HG03432 (cell line): Measurements from ENCODE around the gene ZMYND8.
"Not testable (repeated sequence)": the region's sequence is repeated elsewhere in the genome, so short reads cannot be mapped to it uniquely, and the experiment has no call there.

Source experiments
- ATAC-seq: cut with Tn5 transposase; IDR thresholded peaks from one replicate; pipeline ENCODE4 v1.9.1; 2021; ENCODE audit warnings: mild to moderate bottlenecking, moderate library complexity; ENCODE audit not compliant: unreplicated experiment

Gene ZMYND8

DNA sequence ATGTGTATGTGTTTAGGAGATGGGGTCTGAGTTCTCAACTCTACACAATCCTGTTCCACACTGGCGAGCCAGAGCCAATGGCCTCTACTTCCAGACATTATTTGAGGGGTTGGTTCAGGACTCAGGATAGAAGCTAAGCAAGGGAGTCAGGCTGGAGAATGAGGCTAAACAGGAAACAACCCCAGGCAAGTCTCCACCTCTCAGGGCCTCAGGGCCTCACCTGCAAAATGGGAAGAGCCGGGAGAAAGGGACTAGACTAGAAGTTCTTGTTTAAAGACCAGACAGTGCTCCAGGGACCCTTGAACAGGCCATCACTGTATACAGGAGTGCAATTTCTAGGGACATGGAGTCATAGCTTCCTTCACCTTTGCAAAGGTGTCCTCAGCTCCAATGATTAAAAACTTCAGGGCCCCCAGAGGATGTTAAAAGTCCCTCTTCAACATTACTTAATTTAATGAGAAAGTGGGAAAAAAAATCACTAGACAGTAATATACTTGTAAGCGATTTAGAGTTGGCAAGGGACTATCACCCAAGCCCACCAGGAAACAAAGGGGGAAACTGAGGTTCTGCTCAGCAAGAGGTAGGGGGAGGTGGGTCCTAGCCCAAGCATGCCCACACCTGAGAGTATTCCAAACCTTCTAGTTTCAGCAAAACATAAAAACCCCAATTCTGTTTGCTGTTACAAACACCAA lies 41.7 kb downstream of the ZMYND8 start:
- ATAC-seq = no peak

DNA sequence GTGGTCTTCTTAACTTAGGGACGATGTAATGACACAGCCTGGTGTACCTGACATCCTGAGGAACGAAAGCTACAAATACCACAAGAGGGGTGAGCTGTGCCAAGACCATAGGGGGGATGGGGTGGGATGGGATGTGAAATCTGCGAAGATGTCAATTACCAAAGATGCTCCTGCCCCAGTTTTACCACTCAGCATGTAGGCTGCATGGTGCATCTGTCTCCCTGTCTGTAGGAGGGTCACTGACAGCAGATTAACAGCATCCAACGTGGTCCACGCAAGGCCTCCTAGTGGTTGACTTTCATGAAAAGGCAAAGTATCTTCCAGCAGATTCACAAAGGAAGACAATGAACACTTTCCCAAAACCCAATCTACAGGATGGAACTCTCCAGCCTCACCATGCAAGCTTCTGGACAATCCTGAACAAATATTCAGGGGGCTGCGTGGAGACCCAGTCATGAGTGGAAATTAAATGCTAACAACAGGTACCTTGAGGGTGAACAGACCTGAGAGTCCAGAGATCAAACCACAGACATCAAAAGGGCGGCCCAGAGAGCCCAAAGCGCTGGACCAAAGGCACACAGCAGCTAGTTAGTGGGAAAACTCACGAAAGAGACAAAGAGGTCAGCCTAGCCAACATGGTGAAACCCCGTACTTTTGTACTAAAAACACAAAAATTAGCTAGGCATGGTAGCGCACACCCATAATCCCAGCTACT lies 44.4 kb downstream of the ZMYND8 start:
- ATAC-seq = no peak

DNA sequence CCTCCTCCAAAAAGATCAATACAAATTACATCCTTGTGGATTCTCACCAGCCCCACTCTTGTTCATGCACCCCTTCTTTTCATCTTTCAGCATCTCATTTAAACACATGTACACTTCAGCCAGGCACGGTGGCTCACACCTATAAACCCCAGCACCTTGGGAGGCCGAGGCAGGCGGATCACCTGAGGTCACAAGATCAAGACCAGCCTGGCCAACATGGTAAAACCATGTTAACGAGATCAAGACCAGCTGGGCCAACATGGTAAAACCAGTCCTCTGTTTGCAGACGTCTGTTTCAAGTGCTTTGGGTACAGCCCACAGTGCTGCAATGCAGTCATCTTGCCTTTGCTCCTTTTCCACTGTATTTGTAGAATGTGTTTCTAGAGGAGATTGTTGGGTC lies 45.3 kb downstream of the ZMYND8 start:
- ATAC-seq = no peak

DNA sequence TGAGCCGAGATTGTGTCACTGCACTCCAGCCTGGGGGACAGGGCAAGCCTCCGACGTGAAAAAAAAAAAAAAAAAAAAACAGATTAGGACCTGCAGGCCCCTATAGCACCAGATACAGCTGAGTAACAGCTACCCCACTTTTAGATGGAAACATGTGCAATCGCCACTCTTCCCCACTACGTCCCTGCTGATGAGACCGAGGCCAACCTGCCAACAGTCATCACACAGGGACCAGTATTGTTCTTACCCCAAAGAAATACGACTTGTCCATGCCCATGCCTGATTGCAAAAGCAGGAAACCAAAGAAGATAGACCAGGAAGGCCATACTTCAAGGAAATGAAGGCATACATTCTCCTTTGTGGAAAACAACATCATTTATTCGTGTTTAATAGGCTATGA lies 45.8 kb downstream of the ZMYND8 start:
- ATAC-seq = no peak

DNA sequence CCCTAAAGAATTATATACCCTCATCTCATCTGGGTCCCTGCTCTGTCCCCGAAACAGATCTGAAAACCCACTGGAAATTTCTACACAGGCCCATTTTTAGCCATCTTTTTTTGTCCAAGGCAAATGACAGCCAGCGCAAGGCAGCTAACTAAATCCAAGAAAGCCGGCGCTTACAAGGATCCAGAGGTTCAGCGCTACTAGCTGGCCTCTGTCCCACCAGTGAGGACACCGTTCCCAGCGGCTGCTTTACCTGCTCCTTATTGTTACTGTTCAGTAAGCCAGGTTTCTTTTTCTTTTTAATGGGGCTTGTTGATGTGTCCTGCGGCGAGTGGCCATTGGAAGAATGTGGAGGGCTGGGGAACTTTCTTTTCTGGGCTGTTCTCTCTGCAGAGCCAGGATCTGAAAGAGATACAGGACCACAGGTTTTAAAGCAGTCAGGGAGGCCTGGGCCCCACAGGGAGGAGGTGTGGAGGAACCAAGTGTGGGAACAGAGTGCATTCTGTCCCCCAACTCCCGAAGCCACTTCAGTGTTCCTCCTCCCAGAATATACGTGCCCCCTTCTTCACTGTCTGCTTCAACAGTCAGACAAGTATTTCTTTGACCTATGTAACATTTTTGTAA lies 46.6 kb downstream of the ZMYND8 start:
- ATAC-seq = no peak

DNA sequence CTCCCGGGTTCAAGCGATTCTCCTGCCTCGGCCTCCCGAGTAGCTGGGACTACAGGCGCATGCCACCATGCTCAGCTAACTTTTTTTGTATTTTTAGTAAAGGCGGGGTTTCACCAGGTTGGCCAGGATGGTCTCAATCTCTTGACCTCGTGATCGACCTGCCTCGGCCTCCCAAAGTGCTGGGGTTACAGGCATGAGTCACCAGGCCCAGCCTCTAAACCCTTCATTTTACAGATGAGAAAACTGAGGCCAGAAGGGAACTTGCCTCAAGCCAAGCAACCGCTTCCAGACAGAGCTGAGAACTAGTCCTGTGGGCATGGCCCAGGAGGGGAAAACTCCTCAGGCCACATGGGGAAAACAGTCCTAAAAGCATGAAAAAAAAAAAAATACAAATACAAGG lies 47.1 kb downstream of the ZMYND8 start:
- no peak for ATAC-seq

DNA sequence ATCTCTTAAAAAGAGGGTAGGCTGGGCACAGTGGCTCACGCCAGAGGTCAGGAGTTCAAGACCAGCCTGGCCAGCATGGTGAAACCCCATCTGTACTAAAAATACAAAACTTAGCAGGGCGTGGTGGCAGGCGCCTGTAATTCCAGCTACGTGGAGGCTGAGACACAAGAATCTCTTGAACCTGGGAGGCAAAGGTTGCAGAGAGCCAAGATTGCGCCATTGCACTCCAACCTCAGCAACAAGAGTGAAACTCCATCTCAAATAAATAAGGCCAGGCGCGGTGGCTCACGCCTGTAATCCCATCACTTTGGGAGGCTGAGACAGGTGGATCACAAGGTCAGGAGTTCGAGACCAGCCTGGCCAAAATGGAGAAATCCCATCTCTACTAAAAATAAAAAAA lies 48.9 kb downstream of the ZMYND8 start:
- not testable (repeated sequence) for ATAC-seq

DNA sequence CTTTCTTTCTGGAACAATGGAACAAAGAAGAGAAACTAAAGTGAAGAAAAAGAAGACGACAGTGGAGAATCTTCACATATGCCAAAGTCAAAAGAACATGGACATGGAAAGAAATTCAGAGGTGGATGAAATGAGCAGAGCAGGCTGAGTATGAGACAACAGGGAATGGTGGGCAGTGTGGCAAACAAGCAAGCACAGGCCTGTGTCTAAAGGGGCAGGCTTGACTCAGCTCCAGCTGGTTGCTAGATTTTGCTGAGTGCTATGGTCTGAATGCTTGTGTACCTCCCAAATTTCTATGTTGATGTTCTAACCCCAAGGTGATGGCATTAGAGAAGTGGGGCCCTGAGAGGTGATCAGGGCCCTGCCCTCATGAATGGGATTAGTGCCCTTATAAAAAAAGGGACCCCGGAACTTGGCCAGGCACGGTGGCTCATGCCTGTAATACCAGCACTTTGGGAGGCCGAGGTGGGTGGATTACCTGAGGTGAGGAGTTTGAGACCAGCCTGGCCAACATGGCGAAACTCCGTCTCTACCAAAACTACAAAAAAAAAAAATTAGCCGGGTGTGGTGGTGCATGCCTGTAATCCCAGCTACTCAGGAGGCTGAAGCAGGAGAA lies 49.6 kb downstream of the ZMYND8 start:
- no peak for ATAC-seq

DNA sequence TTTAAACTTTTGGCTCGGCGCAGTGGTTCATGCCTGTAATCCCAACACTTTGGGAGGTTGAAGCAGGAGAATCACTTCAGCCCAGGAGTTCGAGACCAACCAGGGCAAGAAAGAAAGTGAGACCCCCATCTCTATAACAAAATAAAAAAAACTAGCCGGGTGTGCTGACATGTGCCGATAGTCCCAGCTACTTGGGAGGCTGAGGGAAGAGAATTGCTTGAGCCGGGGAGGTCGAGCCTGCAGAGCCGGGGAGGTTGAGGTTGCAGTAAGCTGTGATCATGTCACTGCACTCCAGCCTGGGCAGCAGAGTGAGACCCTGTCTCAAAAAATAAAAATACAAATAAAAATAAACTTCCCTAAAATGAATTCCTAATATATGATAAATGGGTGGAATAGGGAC lies 50.4 kb downstream of the ZMYND8 start:
- no peak for ATAC-seq

DNA sequence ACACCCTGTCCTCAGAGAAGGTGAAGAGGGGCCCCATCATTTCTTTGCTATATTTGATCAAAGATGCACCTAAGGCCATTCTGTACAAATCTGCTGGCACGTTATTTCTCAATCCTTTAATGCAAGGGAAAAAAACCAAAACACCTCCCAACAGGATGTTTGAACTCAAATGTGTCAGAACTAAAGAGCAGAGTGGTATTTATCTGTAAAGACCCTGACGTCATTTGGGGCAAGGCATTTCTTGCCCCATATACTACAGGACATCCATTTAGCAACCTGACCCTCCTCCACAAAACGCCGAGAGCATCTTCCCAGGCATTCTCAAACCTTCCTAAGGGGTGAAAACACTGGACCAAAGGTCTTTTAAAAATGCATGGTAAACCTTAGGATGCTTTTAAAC lies 50.8 kb downstream of the ZMYND8 start:
- ATAC-seq = no peak

DNA sequence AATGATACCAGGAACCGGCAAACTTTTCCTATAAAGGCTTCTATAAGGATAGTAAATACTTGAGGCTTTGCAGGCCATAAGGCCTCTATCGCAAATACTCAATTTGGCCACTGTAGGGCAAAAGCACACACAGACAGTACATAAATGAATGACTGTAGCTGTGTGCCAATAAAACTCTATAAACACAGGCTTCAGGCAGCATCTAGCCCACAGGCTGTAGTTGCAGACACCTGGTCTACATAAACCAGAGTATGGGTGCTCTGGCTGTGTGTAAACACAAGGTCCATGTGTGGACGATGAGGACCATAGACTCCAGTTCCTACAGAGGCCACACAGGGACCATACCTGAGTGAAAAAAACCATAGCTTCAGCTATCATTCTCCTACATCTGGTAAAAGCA lies 52.2 kb downstream of the ZMYND8 start:
- ATAC-seq = no peak

DNA sequence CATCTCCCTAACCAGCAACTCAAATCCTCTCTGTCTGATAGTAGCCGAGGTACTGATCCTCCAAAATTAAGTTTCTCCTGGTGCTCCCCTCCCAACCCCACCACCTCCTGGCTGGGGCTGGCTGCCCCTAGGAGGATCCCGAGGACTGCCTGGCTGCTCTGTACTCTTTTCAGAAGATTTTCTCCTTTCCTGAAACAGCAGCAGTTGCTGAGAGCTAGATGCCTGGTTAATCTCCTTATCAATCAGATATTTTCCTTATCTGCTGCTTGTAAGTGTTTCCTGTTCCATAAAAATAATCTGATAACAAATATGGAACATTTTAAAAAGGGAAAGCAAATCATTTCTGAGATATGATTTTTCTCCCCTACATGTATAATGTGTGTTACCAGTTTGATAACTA lies 52.8 kb downstream of the ZMYND8 start:
- ATAC-seq = no peak

DNA sequence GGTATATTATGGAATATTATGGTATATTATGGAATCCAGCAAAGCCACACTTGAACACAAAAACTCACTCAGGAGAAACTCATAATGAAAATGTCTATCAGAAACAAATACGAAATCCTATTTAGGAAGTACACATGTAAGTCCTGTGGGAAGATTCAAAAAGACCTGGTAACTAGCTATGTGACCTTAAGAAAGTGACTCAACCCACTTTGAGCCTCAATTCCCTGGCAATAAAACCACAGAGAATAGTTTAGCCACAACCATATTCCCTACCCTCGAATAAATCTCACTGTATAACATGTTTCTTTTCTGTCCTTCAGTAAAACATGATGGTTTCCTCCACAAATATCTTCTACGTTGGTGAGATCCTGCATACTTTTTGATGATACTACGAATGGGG lies 56.4 kb downstream of the ZMYND8 start:
- no peak for ATAC-seq

DNA sequence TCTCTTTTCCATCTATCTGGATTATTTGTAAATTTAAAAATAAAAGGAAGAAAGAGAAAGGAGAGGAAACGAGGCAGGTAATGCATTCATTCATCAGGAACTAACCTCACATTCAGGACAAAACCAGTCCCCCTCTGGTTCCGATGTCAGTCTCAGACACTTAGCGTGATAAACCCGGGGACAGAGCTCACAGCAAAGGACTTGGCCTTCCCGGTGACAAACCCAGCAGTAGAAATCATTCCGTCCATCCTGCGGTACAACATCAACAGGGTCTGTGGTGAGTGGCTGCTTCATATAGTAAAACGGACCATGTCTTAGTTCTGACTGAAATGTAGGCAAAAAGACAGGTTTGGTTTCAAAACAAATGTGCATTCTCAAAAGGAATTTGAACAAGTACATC lies 57.9 kb downstream of the ZMYND8 start:
- ATAC-seq = no peak

DNA sequence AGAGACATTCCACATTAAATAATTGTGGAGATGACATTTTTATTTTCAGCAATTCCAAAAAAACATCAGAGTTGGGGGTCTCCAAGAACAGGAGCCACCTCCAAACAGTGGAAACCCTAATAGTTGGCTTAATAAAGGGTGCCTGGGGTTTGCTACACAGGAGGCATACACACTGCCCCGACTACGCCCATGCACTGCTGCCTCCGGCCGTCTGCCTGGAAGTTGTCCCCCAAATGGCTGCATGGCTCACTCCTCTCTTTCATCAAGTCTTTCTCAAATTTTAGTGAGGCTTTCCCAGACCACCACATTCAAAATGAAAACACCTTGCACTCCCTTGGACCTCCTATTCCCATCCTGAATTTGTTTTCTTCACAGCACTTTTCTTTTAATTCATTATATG lies 58.8 kb downstream of the ZMYND8 start:
- no peak for ATAC-seq

DNA sequence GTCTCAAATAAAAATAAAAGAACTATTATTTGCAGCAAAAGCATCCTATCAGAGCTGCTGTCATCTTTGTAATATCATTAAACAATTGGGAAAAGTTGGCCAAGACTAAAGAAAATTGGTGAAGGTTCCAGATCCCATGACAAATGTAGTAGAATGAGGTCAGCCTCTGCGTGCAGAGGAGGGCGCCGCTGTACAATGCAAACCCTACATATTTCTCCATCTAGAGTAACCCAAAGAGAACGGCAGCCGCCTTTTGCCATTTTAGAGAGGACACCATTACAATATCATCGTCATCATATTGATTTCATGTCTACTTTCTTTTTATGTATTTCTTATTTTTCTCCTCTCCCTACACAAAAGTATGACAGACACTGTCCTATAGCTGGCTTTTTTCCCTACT lies 59.5 kb downstream of the ZMYND8 start:
- ATAC-seq = no peak

DNA sequence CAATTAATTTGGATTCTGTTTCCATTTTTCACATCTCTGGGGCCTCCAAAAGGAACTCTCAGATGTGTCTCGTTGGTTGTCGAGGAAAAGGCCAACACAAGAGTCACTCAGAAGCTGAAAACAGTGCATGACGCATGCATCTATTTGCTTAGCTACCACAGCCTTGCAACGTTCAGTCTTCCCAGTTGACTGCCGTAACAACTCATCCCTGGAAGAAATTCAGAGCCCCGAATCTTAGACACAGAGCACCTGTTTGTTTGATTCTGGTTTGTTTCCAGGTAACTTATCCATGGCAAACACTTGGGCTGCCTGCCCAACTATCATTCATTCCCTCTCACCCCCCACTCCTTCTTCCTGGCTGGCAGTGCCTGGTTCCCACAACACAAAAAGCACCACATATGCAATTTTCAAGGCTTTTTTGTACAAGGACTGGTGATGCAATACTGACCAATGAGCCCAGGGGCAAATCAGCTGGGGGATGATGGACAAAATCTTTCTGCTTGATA lies 60.5 kb downstream of the ZMYND8 start:
- no peak for ATAC-seq

DNA sequence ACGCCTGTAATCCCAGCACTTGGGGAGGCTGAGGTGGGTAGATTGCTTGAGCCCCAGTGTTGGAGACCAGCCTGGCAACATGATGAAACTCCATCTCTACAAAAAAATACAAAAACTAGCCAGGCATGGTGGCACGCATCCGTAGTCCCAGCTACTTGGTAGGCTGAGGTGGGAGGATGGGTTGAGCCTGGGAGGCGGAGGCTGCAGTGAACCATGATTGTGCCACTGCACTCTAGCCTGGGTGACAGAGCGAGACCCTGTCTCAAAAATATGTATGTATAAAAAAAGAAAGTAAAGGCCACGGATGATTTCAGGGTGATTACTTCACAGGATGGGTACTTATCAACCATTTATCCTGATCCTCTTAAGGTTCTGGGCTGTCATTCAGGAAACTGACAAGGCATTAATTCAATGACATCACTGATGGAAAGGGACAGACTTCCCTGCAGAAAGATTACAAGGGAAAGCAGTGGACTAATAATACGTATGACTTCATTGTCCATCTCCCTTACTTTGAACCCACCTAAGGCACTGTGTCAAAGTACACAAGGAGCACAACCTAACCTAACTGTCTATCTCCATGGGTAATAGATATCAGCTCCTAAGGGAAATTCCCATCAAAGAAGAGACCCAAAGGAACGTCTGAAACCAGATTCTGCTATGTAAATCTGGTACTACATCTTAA lies 61.2 kb downstream of the ZMYND8 start:
- no peak for ATAC-seq

DNA sequence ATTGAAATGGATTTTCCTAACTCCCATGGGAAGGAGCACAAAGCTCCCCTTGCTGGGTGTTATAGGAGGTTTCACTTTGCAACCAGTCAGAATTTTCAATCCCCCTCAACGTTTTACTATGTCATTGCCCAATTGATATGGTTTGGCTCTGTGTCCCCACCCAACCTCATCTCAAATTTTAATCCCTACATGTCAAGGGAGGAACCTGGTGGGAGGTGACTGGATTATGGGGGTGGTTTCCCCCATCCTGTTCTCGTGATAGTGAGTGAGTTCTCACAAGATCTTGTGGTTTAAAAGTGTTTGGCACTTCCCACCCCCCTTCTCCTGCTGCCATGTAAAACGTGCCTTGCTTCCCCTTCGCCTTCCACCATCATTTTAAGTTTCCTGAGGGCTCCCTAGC lies 62.9 kb downstream of the ZMYND8 start:
- no peak for ATAC-seq

DNA sequence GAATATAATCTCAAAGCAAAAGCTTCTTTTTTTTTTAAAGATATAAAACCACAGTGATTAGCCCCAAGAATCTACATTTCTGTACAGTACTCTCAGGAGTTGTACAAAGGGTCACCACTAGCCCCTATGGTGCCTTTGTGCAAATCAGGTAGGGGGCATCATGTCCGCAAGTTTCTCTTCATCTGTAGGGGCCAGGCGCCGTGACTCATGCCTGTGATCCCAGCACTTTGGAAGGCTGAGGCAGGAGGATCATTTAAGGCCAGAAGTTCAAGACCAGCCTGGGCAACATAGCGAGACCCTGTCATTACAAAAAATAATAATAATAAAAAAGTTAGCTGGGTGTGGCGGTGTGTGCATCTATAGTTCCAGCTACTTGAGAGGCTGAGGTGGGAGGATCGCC lies 63.9 kb downstream of the ZMYND8 start:
- no peak for ATAC-seq
